Testis (tissue), 2 donors: Measurements from ENCODE around the gene HNRNPD.

Source experiments
- CTCF ChIP-seq, 3 experiments: fragments of 450-650 bp in 2 of 3; fragments of 200-600 bp in 1 of 3; sonication (generic) in 1 of 3; IDR thresholded peaks; one replicate each; pipeline ENCODE4 v1.5.1; 2016 to 2019; ENCODE audit warnings: antibody characterized with exemption in 3 of 3, mild to moderate bottlenecking in 2 of 3, moderate library complexity in 1 of 3
- POLR2A ChIP-seq: fragments of 450-650 bp; IDR thresholded peaks from one replicate; pipeline ENCODE4 v1.6.1; 2017; ENCODE audit warnings: antibody characterized with exemption, mild to moderate bottlenecking, moderate library complexity

- TF ChIP-seq CTCF (IDR thresholded peaks at IDR 0.05): no peak
- TF ChIP-seq POLR2A: no peak
Measured at GRCh38 chr4:82382751-82383150, 9.0 kb upstream of the HNRNPD start.
